B cell (primary cell): ENCODE data around the gene HOXD9. TPM values are rescaled to one million over a fixed set of nuclear protein-coding genes. Genes with fewer than 3 reads are reported as not detected.

Source experiments
- ATAC-seq: fragments of 200-7000 bp; cut with Tn5 transposase; one replicate; pipeline ENCODE4 v1.10.0; 2021; ENCODE audit warnings: low read depth, mild to moderate bottlenecking, moderate number of reproducible peaks, moderate library complexity
- CTCF ChIA-PET: fragments of 350-600 bp; sonication (Branson Sonifier 250); formaldehyde crosslinking; loops from one replicate; lab custom pipeline; 2021; ENCODE audit warnings: antibody characterized with exemption, inconsistent platforms; lab: Charles Lee
- POLR2A ChIA-PET: fragments of 350-600 bp; sonication (Branson Sonifier 250); formaldehyde crosslinking; loops from one replicate; lab custom pipeline; 2021; ENCODE audit warnings: antibody characterized with exemption; lab: Charles Lee
- DNase-seq: peaks from one replicate; pipeline ENCODE4 v3.0.0; 2013
- H2AFZ ChIP-seq: 2 replicates; pipeline ENCODE4 v1.6.1; 2012; ENCODE audit warnings: mild to moderate bottlenecking, low read depth, low read length; ENCODE audit not compliant: insufficient read depth, poor library complexity, severe bottlenecking
- H3K27ac ChIP-seq, 2 donors: 1 replicate in 1 of 2; 2 replicates in 1 of 2; pipeline ENCODE4 v1.5.1; 2012 to 2013; ENCODE audit warnings: low read length in 2 of 2, mild to moderate bottlenecking in 2 of 2, moderate library complexity in 1 of 2
- H3K27me3 ChIP-seq, 4 experiments: fragments of 200-600 bp in 1 of 4; sonication (generic) in 1 of 4; replicated peaks in 1 of 4; 1 replicate in 2 of 4; 2 replicates in 2 of 4; pipeline versions ENCODE4 v1.6.1 to v1.7.0; 2013 to 2016; ENCODE audit warnings: low read length in 3 of 4, mild to moderate bottlenecking in 2 of 4, mixed read lengths in 1 of 4, moderate library complexity in 1 of 4; ENCODE audit not compliant: insufficient read depth in 4 of 4, control insufficient read depth in 3 of 4; ENCODE audit errors: control extremely low read depth in 1 of 4
- H3K36me3 ChIP-seq, 2 experiments: replicated peaks in 1 of 2; 1 replicate in 1 of 2; 2 replicates in 1 of 2; pipeline versions ENCODE4 v1.6.1 to v1.7.1; 2013; ENCODE audit warnings: low read length in 1 of 2; ENCODE audit not compliant: insufficient read depth in 2 of 2, control insufficient read depth in 1 of 2; ENCODE audit errors: control extremely low read depth in 1 of 2, extremely low read depth in 1 of 2
- H3K4me1 ChIP-seq, 2 donors: fragments of 200-600 bp in 1 of 2; sonication (generic) in 1 of 2; 1 replicate in 1 of 2; 2 replicates in 1 of 2; pipeline versions ENCODE4 v1.5.1 to v1.6.1; 2013 to 2017; ENCODE audit warnings: low read length in 2 of 2; ENCODE audit not compliant: control insufficient read depth in 2 of 2, insufficient read depth in 2 of 2
- H3K4me2 ChIP-seq: replicated peaks from 2 replicates; pipeline ENCODE3; 2012; ENCODE audit warnings: mild to moderate bottlenecking, low read depth, low read length; ENCODE audit not compliant: poor library complexity, severe bottlenecking
- H3K4me3 ChIP-seq, 5 experiments: fragments of 200-600 bp in 1 of 5; sonication (generic) in 1 of 5; 1 replicate in 3 of 5; 2 replicates in 2 of 5; pipeline versions ENCODE4 v1.5.1 to v1.7.0; 2011 to 2016; ENCODE audit warnings: low read length in 4 of 5, mild to moderate bottlenecking in 4 of 5, low read depth in 2 of 5, control low read depth in 1 of 5, moderate library complexity in 1 of 5; ENCODE audit not compliant: insufficient read depth in 1 of 5; ENCODE audit errors: control extremely low read depth in 1 of 5, extremely low read depth in 1 of 5
- H3K79me2 ChIP-seq: fragments of 200-600 bp; sonication (generic); one replicate; pipeline ENCODE4 v1.6.0; 2016; ENCODE audit warnings: low read length; ENCODE audit not compliant: control insufficient read depth, insufficient read depth
- H3K9ac ChIP-seq: fragments of 200-600 bp; sonication (generic); 2 replicates; pipeline ENCODE4 v1.6.1; 2017; ENCODE audit warnings: mild to moderate bottlenecking, low read length, moderate library complexity
- H3K9me3 ChIP-seq, 3 donors: one replicate each; pipeline versions ENCODE4 v1.6.1 to v1.7.1; 2013; ENCODE audit warnings: low read length in 2 of 3; ENCODE audit not compliant: control insufficient read depth in 2 of 3, insufficient read depth in 1 of 3; ENCODE audit errors: control extremely low read depth in 1 of 3
- H4K20me1 ChIP-seq: 2 replicates; pipeline ENCODE4 v1.6.0; 2012; ENCODE audit warnings: mild to moderate bottlenecking, low read length; ENCODE audit not compliant: insufficient read depth, control insufficient read depth, poor library complexity, severe bottlenecking
- H3K27ac Mint-ChIP-seq: one replicate; pipeline ENCODE4 v1.8.0; 2021; ENCODE audit warnings: mixed read lengths
- H3K27me3 Mint-ChIP-seq: one replicate; pipeline ENCODE4 v1.8.0; 2021; ENCODE audit warnings: mixed read lengths
- H3K4me1 Mint-ChIP-seq: one replicate; pipeline ENCODE4 v1.8.0; 2021; ENCODE audit warnings: mixed read lengths
- H3K4me3 Mint-ChIP-seq: one replicate; pipeline ENCODE4 v1.8.0; 2021; ENCODE audit warnings: mixed read lengths
- H3K9me3 Mint-ChIP-seq: one replicate; pipeline ENCODE4 v1.8.0; 2022; ENCODE audit warnings: mixed read lengths; ENCODE audit not compliant: insufficient read depth
- CTCF ChIP-seq: fragments of 200-600 bp; IDR thresholded peaks from one replicate; pipeline ENCODE4 v1.8.0; 2022; ENCODE audit warnings: antibody characterized with exemption, mild to moderate bottlenecking
- EZH2 ChIP-seq: IDR thresholded peaks from 2 replicates; pipeline ENCODE4 v1.6.1; 2012; ENCODE audit warnings: borderline replicate concordance, low read depth, mild to moderate bottlenecking, moderate library complexity, low read length; ENCODE audit not compliant: insufficient read depth, poor library complexity, severe bottlenecking
- WGBS: methylation state at CpG from one replicate; pipeline ENCODE4 v1.1.5; 2013; ENCODE audit warnings: missing lambda C conversion rate; ENCODE audit not compliant: insufficient coverage; 5-methylcytosine and 5-hydroxymethylcytosine counted together
- intact Hi-C: fragments of 100-400 bp; cut with micrococcal nuclease; formaldehyde crosslinking; loops from one replicate; pipeline ENCODE4 v1.10.0; 2022
- polyA plus RNA-seq: library from polyadenylated mRNA; depleted of rRNA; stranded (reverse); fragments of >200 nt; gene quantifications from 2 replicates; pipeline ENCODE4 v1.2.3, GENCODE V29; 2012
- total RNA-seq, 2 donors: library from RNA; stranded (reverse); fragments of 120-200 nt in 1 of 2; gene quantifications; 1 replicate in 1 of 2; 2 replicates in 1 of 2; pipeline versions ENCODE4 v1.2.3 to v1.2.4, GENCODE V29; 2013 to 2022

The HOXD9 gene
- total and polyA plus RNA-seq, 2 donors (not counting 1 experiment from before 2014, with no cell fraction given) = not detected

DNA sequence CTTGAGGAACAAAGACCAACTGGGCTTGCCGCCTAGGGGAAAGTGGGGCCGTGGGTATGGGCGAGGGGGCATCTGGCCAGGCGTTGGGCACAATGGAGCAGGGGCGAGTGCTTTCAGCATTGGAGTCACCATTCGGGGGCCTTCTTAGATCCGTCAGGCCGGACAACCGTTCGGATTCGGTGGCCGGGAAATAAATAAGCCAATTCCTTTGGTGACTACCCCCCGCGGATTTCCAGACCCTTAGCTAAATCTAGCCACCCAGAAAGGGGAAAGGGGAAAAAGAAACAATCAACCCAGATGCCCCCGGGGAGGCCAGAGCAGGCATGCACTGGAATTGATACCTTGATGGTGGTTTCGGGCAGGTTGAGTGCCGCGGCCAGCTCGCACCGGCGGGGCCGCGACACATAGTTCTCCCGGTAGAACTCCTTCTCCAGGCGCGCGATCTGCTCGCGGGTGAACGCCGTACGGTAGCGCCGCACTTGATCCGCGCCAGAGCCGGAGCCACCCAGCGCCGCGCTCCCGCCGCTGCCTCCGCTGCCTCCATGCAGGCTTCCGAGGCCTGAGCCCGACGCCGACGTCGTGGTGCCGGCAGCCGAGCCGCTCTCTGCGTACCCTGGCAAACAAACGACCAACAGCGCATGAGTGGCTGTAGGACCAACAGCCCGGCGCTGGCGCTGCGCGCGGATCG lies 40.5 kb upstream of the HOXD9 start:
- Mint-ChIP-seq H3K27ac (peak overlapping the region; percentile 59), H3K4me1 (peaks cover 5% of the 10 kb centered on the region), H3K9me3 (peaks cover 3% of the 10 kb centered on the region), H3K27me3 (peaks cover 68% of the 10 kb centered on the region), H3K4me3 (no peak overlapping the region)
- Histone ChIP-seq H3K27ac (no peak overlapping the region), H3K36me3 (no peaks in the 10 kb centered on the region), H3K9ac (no peak overlapping the region), H2AFZ (no peak overlapping the region), H3K27me3 (peaks cover 0 to 86% (median 75%) of the 10 kb centered on the region in 4 experiments), H3K9me3 (peaks cover 4 to 76% (median 35%) of the 10 kb centered on the region in 3 donors), H3K79me2 (no peaks in the 10 kb centered on the region), H3K4me1 (peaks cover 3 to 20% of the 10 kb centered on the region in 2 donors), H3K4me2 (no peak overlapping the region), H4K20me1 (no peaks in the 10 kb centered on the region), H3K4me3 (no peak overlapping the region)
- ChIA-PET CTCF (interaction anchor here (1.0 kb wide), 1 partner anchor 45 kb away, joined by 3 read pairs; no protein-coding TSS in a partner anchor), POLR2A (no interaction called here)
- intact Hi-C loops = no loop called here
- no peak for DNase-seq
- no peak for ATAC-seq
- WGBS = 12% methylated on average over 60 of the region's 62 CpGs
- TF ChIP-seq CTCF = no peak
- no peak for TF ChIP-seq EZH2

- Histone ChIP-seq H3K36me3 (no peaks in the 10 kb centered on the region), H3K4me2 (no peak overlapping the region), H3K27me3 (peaks cover 0 to 90% (median 76%) of the 10 kb centered on the region in 4 experiments), H3K9ac (no peak overlapping the region), H3K9me3 (peaks cover 4 to 81% (median 35%) of the 10 kb centered on the region in 3 donors), H3K27ac (no peak overlapping the region), H3K79me2 (no peaks in the 10 kb centered on the region), H3K4me3 (no peak overlapping the region), H3K4me1 (peaks cover 3 to 20% of the 10 kb centered on the region in 2 donors), H4K20me1 (no peaks in the 10 kb centered on the region), H2AFZ (no peak overlapping the region)
- 18% methylated on average over 6 of the region's 10 CpGs for WGBS
- TF ChIP-seq CTCF = no peak
- no peak for TF ChIP-seq EZH2
- Mint-ChIP-seq H3K4me3 (no peak overlapping the region), H3K27ac (no peak overlapping the region), H3K4me1 (peaks cover 5% of the 10 kb centered on the region), H3K27me3 (peaks cover 71% of the 10 kb centered on the region), H3K9me3 (peaks cover 3% of the 10 kb centered on the region)
- ATAC-seq (no peak), DNase-seq (peak; percentile 29)
- ChIA-PET POLR2A (no interaction called here), CTCF (interaction anchor here (1.0 kb wide), 1 partner anchor 44 kb away, joined by 3 read pairs; no protein-coding TSS in a partner anchor)
- intact Hi-C loops = no loop called here
Measured at GRCh38 chr2:176082525-176082823, 40.0 kb upstream of the HOXD9 start.
